ENCODE results near the gene MYO7A.

Gene MYO7A

GRCh38 chr11:77166021-77166420 is 38.0 kb downstream of the MYO7A start:
- DNase-seq (ENCODE audit: low read depth in 3 of 3) = no peak

GRCh38 chr11:77167111-77167626 is 39.1 kb downstream of the MYO7A start:
- DNase-seq (ENCODE audit: low read depth in 3 of 3) = no peak

DNA sequence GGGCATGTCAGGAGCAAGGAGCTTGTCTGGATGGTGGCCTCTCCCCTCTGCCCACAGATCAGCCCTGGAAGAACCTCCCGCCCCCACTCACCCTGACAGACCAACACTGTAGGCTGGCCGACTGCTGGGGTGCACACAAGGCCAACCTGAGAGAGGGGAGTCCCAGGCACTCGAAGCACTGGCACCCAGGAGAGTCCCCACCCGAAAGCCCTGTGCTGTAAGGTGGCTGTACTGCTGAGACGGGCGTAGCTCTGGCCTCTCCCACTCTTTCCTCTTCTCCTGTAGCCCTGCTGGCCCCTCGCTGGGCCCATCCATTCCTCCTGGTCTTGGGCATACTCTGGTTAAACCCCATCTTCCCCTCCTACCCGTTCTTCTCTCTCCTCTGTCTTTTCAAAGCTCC is 39.7 kb downstream of the MYO7A start:
- DNase-seq (ENCODE audit: low read depth in 3 of 3) = no peak

- DNase-seq (ENCODE audit: low read depth in 3 of 3) = no peak
Observed at GRCh38 chr11:77170107-77170506, 42.1 kb downstream of the MYO7A start.

DNA sequence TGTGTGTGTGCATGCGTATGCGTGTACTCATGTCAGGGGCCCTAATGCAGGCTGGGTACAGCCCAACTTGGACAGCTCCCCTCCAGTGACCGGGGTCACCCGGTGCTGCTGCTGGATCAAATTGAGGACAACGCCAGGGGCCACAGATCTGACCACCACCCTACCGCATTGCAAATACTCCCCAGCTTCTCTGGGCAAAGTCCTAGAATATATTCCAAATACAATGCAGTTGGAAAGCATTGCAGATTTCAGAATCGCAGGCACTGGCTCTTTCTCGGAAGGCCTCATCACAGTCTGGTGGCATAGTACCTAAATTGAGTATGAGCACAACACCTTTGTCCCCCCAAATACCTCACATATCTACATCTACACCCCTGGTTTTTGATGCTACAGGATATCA is 43.2 kb downstream of the MYO7A start:
- no peak for DNase-seq (ENCODE audit: low read depth in 3 of 3)

DNA sequence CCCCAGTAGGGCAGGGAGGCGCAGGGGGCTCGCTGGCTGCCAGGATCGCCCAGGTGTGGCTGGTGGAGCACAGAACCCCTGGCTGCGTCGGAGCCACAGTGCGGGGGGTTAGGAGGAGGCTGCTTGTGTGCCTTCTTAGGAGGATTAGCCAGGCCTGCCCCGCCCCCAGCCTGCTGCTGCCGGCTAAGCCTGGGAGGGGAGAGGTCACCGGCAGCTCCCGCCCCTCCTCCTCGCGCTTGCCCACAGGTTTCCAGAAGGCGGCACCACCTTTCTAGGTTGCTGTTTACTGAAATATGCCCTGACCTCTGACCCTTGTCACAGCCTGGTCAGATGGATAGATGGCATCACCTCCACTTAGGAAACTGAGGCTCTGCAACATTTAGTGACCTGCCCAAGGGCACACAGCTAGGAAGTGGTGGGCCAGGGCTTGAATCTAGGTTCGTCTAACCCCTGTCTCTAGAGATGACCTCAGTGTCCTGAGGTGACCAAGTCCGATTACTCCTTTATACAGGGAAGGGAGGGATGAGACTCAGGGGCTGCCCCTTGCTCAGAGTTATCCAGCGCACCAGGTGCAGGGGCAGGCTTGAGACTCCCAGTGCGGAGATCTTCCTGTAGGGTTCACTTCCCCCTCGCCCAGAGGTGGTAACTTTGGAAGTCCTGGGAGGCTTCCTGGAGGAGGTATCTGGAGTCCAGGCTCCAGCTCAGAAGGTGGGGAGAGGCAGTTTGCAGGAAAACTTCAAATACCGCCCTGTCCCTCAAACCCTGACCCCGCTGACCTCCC is 44.0 kb downstream of the MYO7A start:
- DNase-seq (ENCODE audit: low read depth in 3 of 3) = no peak

DNA sequence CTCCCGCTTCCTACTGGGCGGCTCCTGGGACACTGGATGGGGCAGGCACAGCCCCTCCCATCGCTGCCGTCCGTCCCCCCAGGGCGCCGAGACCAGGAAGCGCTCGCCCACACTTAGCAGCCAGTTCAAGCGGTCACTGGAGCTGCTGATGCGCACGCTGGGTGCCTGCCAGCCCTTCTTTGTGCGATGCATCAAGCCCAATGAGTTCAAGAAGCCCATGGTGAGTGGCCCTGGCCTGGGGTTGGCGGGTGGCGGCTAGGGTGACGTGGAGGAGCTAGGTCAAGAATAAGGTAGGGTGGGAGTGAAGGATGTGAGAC is 44.6 kb downstream of the MYO7A start:
- no peak for DNase-seq (ENCODE audit: low read depth in 3 of 3)

DNA sequence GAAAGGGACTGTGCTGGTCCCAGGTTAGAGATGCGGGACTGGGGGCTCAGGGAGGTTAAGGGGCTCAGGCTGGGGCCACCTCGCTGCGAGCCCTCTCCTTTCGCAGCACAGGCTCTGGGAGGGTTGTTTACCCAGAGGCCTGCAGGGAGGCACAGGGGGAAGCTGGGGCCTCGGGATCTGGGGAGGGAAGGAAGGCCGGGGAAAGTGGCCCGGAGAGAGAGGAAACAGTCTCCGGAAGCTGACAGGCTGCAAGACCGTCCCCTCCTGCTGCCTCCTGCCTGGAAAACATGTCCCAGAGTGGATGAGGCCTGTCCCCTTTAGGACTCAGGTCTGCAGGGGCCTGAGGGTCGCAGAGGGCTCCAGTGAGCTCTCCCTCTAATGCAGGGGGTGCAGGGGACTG is 45.4 kb downstream of the MYO7A start:
- DNase-seq (ENCODE audit: low read depth in 3 of 3) = no peak

GRCh38 chr11:77174559-77174958 is 46.5 kb downstream of the MYO7A start:
- no peak for DNase-seq (ENCODE audit: low read depth in 3 of 3)

DNA sequence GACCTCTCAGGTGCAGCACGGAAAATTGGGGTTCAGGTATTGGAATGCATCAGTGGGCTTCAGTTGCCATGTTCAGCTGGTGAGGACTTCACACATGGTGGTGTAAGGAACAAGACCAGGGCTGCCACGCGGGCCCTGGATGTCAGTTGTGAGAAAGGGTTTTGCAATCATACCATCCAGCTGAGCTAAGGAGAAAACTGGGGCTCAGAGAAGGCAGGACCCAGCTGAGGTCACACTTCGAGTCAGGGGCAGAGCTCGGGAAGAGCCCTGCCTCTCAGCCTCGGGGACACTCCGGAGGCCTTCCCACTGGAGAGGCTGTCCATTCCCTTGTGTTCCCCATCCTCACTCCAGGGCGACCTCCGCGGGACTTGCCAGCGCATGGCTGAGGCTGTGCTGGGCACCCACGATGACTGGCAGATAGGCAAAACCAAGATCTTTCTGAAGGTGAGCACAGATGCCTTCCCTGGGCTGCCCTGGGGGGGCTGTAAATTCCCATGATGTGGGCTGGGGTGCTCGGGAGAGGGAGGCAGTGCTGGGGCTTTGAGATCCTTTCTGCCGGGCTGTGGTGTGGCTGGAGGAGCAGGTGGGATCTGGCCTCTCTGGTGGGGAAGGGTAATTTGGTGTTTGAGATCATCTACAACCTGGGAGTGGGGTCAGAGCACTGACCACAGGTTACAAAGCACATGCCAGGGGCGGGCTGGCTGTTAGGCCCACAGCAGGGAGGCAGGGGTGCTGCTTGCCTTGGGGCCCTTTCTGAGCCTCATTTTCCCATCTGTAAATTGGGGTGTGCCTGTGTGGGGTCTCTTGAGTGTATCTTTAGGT is 47.2 kb downstream of the MYO7A start:
- no peak for DNase-seq (ENCODE audit: low read depth in 3 of 3)

GRCh38 chr11:77175869-77176539 is 48.0 kb downstream of the MYO7A start:
- no peak for DNase-seq (ENCODE audit: low read depth in 3 of 3)

- no peak for DNase-seq (ENCODE audit: low read depth in 3 of 3)
Observed at GRCh38 chr11:77176996-77177395, 49.0 kb downstream of the MYO7A start.

GRCh38 chr11:77178150-77178549 is 50.1 kb downstream of the MYO7A start:
- no peak for DNase-seq (ENCODE audit: low read depth in 3 of 3)

DNA sequence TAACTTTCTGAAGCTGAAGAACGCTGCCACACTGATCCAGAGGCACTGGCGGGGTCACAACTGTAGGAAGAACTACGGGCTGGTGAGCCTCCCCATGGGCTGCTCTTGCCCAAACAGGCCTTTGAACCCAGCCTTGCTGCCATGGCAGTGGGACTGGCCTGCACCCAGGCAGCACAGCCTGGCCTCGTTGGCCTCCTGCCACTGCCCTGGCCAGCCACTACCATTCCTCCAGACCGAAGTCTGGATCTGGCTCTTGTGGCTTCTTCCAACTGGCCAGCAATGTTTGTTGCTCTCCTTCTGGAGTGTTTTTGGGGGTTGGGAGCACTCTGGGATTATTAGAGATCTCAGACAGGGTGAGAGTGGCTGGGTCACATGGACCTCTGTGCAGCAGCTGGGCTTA is 51.0 kb downstream of the MYO7A start:
- DNase-seq (ENCODE audit: low read depth in 3 of 3) = no peak

DNA sequence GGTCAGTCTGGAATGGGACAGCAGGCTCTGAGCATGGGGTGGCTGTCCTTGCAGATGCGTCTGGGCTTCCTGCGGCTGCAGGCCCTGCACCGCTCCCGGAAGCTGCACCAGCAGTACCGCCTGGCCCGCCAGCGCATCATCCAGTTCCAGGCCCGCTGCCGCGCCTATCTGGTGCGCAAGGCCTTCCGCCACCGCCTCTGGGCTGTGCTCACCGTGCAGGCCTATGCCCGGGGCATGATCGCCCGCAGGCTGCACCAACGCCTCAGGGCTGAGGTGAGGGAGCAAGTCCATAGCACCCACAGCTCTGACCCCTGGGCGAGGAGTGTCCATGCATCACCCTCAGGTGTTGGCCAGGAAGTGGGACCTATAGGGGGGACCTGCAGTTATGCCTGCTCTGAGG is 51.6 kb downstream of the MYO7A start:
- no peak for DNase-seq (ENCODE audit: low read depth in 3 of 3)

GRCh38 chr11:77180346-77180745 is 52.3 kb downstream of the MYO7A start:
- no peak for DNase-seq (ENCODE audit: low read depth in 3 of 3)

DNA sequence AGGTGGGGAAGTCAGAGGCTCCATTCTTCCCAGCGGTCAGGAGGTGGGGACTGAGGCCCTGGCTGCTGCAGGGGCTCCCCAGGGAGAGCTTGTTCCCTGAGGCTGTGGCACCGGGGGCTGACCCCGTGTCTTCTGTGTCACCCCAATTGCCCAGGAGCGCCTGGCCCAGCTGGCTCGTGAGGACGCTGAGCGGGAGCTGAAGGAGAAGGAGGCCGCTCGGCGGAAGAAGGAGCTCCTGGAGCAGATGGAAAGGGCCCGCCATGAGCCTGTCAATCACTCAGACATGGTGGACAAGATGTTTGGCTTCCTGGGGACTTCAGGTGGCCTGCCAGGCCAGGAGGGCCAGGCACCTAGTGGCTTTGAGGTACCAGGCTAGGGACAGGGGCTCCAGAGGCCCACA is 53.2 kb downstream of the MYO7A start:
- DNase-seq (ENCODE audit: low read depth in 3 of 3) = no peak

GRCh38 chr11:77181799-77182541 is 53.9 kb downstream of the MYO7A start:
- DNase-seq (ENCODE audit: low read depth in 3 of 3) = no peak

DNA sequence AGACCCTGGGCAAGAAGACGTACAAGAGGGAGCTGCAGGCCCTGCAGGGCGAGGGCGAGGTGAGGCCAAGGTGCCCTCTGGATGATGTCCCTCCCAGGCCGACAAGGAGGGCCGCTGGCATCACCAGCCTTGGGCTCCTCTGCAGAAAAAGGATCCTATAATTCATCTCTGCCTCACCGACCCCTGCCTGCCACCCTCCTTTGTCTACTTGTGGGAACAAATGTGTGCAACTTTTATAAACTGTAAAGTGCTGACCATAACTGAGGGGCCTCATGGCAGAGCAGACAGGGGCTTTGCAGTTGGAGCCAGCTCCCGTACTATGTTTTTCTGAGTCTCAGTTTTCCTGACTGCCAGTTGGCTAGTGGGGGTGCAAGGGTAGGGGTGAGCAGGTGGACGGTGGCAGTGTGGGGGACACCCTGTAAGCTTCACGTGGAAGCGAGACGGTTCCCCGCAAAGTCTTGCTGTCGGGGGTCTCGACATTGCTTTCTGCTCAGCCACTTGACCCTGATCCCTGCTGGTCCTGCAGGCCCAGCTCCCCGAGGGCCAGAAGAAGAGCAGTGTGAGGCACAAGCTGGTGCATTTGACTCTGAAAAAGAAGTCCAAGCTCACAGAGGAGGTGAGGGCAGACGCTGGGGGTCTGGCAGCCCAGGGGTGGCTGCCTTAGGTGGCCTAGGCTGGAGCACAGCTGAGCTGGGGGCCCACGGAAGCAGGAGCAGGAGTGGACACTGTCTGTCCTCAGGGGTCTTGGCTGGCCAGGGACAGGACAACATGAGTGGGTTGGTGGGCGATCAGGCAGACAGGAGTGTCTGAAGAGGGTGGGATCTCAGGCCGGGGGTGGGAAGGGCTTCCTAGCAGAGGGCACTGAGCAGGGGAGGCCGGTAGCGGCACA is 54.7 kb downstream of the MYO7A start:
- no peak for DNase-seq (ENCODE audit: low read depth in 3 of 3)

DNA sequence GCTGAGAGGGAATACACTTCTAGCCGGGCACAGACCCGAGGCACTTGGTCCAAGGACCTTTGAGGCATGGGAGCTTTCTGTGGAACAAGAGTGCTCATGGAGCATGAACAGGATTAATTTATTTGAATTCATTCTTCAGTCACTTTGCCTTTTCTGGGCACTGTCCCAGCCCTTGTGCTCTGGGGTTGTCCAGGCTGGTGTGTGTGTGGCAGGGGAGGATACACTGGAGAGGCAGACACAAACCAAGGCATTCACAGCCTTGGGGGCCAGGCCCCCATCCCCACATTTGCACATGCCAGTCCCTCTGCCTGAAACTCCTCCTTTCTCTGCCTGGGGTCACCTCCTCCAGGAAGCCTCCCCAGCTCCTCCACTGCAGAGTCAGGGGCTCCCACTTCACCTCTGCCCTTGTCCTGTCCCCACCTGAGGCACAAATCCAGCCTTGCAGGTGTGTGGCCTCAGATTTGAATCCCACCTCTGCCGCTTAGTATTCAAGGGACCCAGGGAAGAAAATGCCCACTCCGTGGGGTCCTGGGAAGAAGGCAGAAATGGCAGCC is 55.5 kb downstream of the MYO7A start:
- no peak for DNase-seq (ENCODE audit: low read depth in 3 of 3)
